HFFc6 (cell line): ENCODE measurements around the gene ATG9A. TPM values are rescaled to one million over a fixed set of nuclear protein-coding genes. Genes with fewer than 3 reads are reported as not detected.
A peak's percentile ranks its signal among the peaks of the same experiment; 100 is the strongest.

Experiments used
- DNase-seq: peaks from one replicate; pipeline ENCODE4 v3.0.0-alpha.2; 2018
- H3K27ac Mint-ChIP-seq: 2 replicates; pipeline ENCODE4 v1.8.0; 2020; ENCODE audit warnings: mild to moderate bottlenecking, mixed read lengths
- H3K27me3 Mint-ChIP-seq: 2 replicates; pipeline ENCODE4 v1.8.0; 2021; ENCODE audit warnings: mild to moderate bottlenecking, moderate library complexity, mixed read lengths; ENCODE audit not compliant: insufficient read depth
- H3K36me3 Mint-ChIP-seq: 2 replicates; pipeline ENCODE4 v1.8.0; 2021; ENCODE audit warnings: low read depth, mixed read lengths
- H3K4me1 Mint-ChIP-seq: 2 replicates; pipeline ENCODE4 v1.8.0; 2020; ENCODE audit warnings: low read depth, mixed read lengths
- H3K4me3 Mint-ChIP-seq: 2 replicates; pipeline ENCODE4 v1.8.0; 2020; ENCODE audit warnings: mild to moderate bottlenecking, moderate library complexity, mixed read lengths
- H3K9me3 Mint-ChIP-seq: 2 replicates; pipeline ENCODE4 v1.8.0; 2020; ENCODE audit warnings: mild to moderate bottlenecking, mixed read lengths
- CTCF ChIP-seq: fragments of 200-600 bp; sonication (generic); IDR thresholded peaks from 2 replicates; pipeline ENCODE4 v1.5.0; 2021; ENCODE audit warnings: antibody characterized with exemption, mild to moderate bottlenecking
- total RNA-seq, 6 experiments: library from RNA; stranded (reverse); fragmentation: NEBNext Ultra II Directional; extraction: Animal tissue kit (Norgen Biotek cat#: 25700); gene quantifications; 2 replicates in 1 of 6; 3 replicates in 5 of 6; pipeline ENCODE4 v1.2.3, GENCODE V29; 2021

The ATG9A gene
- total RNA-seq, 6 experiments from 2014 or later = 50.5 to 58.8 (median 52.5) TPM

- H3K27me3 Mint-ChIP-seq = peaks cover 6% of the 10 kb centered on the region
- H3K4me3 Mint-ChIP-seq = peak overlapping the region; percentile 44
- peaks cover 15% of the 10 kb centered on the region; the same call in 1 of the 2 replicates for H3K36me3 Mint-ChIP-seq
- H3K9me3 Mint-ChIP-seq = no peaks in the 10 kb centered on the region
- DNase-seq = no peak
- TF ChIP-seq CTCF = no peak
- peak overlapping the region; percentile 96 for H3K27ac Mint-ChIP-seq
- peaks cover 58% of the 10 kb centered on the region for H3K4me1 Mint-ChIP-seq
Measured at GRCh38 chr2:219250049-219250781, 20.8 kb upstream of the ATG9A start.

DNA sequence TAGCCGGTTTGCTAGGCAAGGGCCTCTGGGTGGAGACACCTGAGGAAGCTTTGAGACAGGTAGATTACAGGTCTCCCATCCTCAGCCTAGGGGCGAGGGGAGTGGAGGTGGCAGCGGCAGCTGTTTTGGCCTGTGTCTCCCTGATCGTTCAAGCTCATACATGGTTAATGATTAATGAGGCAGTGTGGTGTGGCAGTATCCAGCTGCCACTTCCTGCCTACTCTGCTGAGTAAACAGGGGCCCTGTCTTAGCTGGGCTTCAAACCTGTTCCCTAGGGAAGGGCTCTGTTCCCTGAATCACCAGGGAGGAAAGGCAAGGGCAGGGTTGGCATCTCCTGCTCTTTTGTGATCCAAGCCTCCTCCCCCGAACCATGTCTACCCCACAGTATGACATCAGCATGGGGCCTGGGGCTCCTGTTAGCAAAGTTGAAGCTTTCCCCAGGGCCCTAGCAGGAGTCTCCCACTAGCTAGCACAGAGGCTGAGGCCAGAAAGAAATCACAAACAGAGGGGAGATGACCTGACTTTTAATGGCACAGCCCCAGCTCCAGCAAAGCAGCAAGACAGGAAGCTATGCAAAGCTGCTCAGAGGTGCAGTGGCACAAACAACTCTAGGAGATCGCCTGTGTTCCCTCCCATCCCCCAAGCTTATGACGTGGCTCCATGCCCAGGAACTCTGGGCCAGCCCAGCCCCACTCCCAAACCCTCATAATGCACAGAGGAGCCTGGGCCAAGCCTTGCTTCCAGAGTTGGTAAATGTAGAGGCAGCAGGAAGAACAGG is 20.0 kb upstream of the ATG9A start:
- Mint-ChIP-seq H3K4me3 (peak overlapping the region; percentile 44), H3K9me3 (no peaks in the 10 kb centered on the region), H3K27me3 (peaks cover 3% of the 10 kb centered on the region), H3K27ac (peak overlapping the region; percentile 96), H3K36me3 (peaks cover 15% of the 10 kb centered on the region; the same call in 1 of the 2 replicates), H3K4me1 (peaks cover 56% of the 10 kb centered on the region)
- no peak for TF ChIP-seq CTCF
- DNase-seq = peak; percentile 68

DNA sequence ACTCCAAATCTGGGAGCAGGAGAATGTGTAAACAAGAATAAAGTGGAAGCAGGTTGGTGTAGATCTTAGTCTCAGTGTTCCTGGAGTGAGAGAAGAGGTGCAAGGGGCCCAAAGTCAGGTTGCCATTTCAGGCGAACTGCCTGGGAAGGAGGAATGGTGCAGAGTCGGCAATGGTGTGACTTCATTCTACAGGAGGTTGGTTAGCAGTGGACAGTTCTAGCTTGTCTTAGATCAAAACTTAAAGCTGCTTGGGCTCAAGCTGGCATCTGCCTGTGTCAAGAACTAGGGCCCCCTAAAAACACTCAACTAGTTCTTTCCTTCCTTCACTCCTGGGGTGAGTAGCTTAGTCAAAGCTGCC is 19.4 kb upstream of the ATG9A start:
- H3K36me3 Mint-ChIP-seq = peaks cover 15% of the 10 kb centered on the region; the same call in 1 of the 2 replicates
- no peak for DNase-seq
- no peaks in the 10 kb centered on the region for H3K9me3 Mint-ChIP-seq
- no peak for TF ChIP-seq CTCF
- H3K27me3 Mint-ChIP-seq = peaks cover 3% of the 10 kb centered on the region
- peaks cover 57% of the 10 kb centered on the region for H3K4me1 Mint-ChIP-seq
- peak overlapping the region; percentile 44 for H3K4me3 Mint-ChIP-seq
- H3K27ac Mint-ChIP-seq = peak overlapping the region; percentile 96

DNA sequence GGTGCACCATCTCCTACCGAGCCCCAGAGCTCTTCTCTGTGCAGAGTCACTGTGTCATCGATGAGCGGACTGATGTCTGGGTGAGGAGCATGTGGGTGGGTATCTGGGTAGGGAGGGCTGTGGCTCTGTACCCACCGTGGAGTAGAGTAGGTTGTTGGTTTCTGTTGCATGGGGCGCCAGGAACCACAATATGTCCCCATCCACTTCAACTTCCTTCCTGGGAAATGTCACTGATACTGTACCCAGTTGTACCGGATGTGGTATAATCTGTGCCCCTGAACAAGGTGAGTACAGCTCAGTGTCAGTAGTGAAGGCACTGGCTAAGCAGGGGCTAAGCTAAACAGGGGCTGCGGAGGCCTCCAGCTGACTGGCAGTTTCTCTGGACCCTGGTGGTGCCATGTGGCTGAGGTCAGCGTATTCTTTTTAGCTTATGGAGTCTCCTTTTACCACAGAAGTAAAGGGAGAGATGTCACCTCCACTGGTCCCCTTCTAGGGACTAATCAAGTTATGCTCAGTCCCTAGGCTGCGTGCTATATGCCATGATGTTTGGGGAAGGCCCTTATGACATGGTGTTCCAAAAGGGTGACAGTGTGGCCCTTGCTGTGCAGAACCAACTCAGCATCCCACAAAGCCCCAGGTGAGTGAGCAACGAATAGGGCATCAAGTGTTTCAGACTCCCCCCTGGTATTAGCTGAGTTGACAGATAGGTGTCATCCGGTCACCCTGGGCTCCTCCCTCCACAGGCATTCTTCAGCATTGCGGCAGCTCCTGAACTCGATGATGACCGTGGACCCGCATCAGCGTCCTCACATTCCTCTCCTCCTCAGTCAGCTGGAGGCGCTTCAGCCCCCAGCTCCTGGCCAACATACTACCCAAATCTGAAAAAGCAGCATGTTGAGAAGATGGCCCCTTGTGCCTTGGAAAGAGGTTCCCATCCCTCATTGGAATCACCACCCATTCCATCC is 18.5 kb upstream of the ATG9A start:
- H3K36me3 Mint-ChIP-seq = peaks cover 15% of the 10 kb centered on the region; the same call in 1 of the 2 replicates
- H3K27me3 Mint-ChIP-seq = peaks cover 3% of the 10 kb centered on the region
- peaks cover 57% of the 10 kb centered on the region for H3K4me1 Mint-ChIP-seq
- H3K9me3 Mint-ChIP-seq = no peaks in the 10 kb centered on the region
- no peak for DNase-seq
- H3K27ac Mint-ChIP-seq = peak overlapping the region; percentile 96
- no peak overlapping the region for H3K4me3 Mint-ChIP-seq
- TF ChIP-seq CTCF = no peak

GRCh38 chr2:219246559-219246958 is 17.1 kb upstream of the ATG9A start:
- Mint-ChIP-seq H3K36me3 (peaks cover 15% of the 10 kb centered on the region; the same call in 1 of the 2 replicates), H3K9me3 (no peaks in the 10 kb centered on the region), H3K4me1 (peaks cover 43% of the 10 kb centered on the region), H3K27me3 (peaks cover 3% of the 10 kb centered on the region), H3K4me3 (peak overlapping the region; percentile 97), H3K27ac (peak overlapping the region; percentile 97)
- DNase-seq = no peak
- no peak for TF ChIP-seq CTCF
